ENCODE measurements around the gene DNAJB2.
"Not testable (repeated sequence)": the region's sequence is repeated elsewhere in the genome, so short reads cannot be mapped to it uniquely, and the experiment has no call there.

Gene DNAJB2

GRCh38 chr2:219279151-219279915 lies at the start of gene DNAJB2:
Gene DNAJB2, plus strand, starts transcription at chr2:219279366. Its CDS starts 468 bp downstream, at chr2:219279834.
- peak; percentile 96 for DNase-seq

- peak; percentile 53 for DNase-seq
Measured at GRCh38 chr2:219230059-219230540, 49.1 kb upstream of the DNAJB2 start.

GRCh38 chr2:219234331-219234730 lies 44.8 kb upstream of the DNAJB2 start:
- DNase-seq: no peak

- no peak for DNase-seq
Measured at GRCh38 chr2:219243291-219243761, 35.8 kb upstream of the DNAJB2 start.

GRCh38 chr2:219244789-219245147 lies 34.4 kb upstream of the DNAJB2 start:
- no peak for DNase-seq

- DNase-seq: peak; percentile 89
Measured at GRCh38 chr2:219245148-219245898, 33.8 kb upstream of the DNAJB2 start, which contains the start of the genes GLB1L and STK16. Gene GLB1L, minus strand, starts transcription at chr2:219245444. Its CDS starts 1,871 bp downstream, at chr2:219243573. Gene STK16, plus strand, starts transcription at chr2:219245479. Its CDS starts 521 bp downstream, at chr2:219246000.

GRCh38 chr2:219245899-219246230 lies 33.3 kb upstream of the DNAJB2 start:
- DNase-seq: no peak

GRCh38 chr2:219246559-219246958 lies 32.6 kb upstream of the DNAJB2 start:
- no peak for DNase-seq

- DNase-seq: no peak
Measured at GRCh38 chr2:219247678-219248642, 31.2 kb upstream of the DNAJB2 start.

GRCh38 chr2:219248845-219249202 lies 30.3 kb upstream of the DNAJB2 start:
- DNase-seq: no peak

GRCh38 chr2:219249203-219249980 lies 29.8 kb upstream of the DNAJB2 start:
- peak; percentile 93 for DNase-seq

GRCh38 chr2:219250049-219250781 lies 29.0 kb upstream of the DNAJB2 start:
- DNase-seq: no peak

GRCh38 chr2:219251656-219252055 lies 27.5 kb upstream of the DNAJB2 start:
- no peak for DNase-seq

- no peak for DNase-seq
Measured at GRCh38 chr2:219252084-219252483, 27.1 kb upstream of the DNAJB2 start.

GRCh38 chr2:219252570-219252899 lies 26.6 kb upstream of the DNAJB2 start:
- peak; percentile 79 for DNase-seq

GRCh38 chr2:219252900-219253752 lies 26.0 kb upstream of the DNAJB2 start, which contains the start of gene TUBA4B:
Gene TUBA4B, plus strand, starts transcription at chr2:219253243. Its CDS starts 165 bp downstream, at chr2:219253408.
- DNase-seq: peak; percentile 70

- peak; percentile 89 for DNase-seq
Measured at GRCh38 chr2:219253753-219254589, 25.2 kb upstream of the DNAJB2 start, which contains the start of gene TUBA4A. Gene TUBA4A, minus strand, starts transcription at chr2:219253918. Its CDS starts 60 bp downstream, at chr2:219253858.

GRCh38 chr2:219254590-219255201 lies 24.5 kb upstream of the DNAJB2 start:
- DNase-seq: no peak

GRCh38 chr2:219258942-219259341 lies 20.2 kb upstream of the DNAJB2 start:
- DNase-seq: not testable (repeated sequence)

Data from NCI-H69 (cell line).